Measurements from ENCODE around the gene EFNA2.

DNA sequence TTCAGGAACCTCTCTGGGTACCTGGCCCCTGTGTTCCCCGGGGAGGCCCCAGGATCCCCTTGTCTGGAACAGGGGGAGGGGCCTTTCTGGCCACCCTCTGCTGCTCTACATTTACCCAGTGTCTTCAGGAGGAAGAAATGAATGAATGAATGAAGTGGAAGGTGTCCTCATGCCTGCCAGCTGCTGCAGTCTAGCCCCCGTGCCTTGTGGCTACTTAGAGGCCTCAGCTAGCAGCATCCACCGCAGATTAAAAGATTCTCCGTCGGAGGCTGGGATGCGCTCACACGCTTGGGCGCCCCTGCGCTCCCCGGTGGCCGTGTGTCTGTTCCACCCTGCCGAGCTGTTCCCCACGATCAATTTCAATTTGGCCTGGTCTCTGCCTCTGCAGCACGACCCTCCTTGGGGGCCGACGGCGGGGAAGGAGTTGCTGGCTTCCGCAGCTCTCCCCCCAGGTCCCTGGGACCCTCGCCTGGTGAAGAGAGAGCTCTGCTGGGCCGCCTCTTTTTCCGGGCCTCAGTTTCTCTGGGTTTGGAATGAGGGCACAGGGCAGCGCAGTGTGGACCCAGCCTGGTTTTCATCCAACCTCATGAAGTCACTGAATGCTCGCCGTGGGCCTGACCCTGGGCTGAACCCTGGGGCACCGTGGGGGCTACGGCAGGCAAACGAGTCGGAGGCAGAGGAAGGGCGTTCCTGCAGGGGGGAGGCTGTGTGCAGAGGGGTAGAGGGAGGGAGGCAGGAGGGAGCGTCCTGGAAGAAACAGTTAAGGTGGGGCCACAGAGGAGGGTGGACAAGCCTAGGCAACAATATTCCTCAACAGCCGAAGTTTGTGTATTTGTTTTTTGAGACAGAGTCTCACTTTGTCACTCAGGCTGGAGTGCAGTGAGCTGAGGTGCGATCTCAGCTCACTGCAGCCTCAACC is 28.3 kb downstream of the EFNA2 start:
- TF ChIP-seq, protein P1, sequence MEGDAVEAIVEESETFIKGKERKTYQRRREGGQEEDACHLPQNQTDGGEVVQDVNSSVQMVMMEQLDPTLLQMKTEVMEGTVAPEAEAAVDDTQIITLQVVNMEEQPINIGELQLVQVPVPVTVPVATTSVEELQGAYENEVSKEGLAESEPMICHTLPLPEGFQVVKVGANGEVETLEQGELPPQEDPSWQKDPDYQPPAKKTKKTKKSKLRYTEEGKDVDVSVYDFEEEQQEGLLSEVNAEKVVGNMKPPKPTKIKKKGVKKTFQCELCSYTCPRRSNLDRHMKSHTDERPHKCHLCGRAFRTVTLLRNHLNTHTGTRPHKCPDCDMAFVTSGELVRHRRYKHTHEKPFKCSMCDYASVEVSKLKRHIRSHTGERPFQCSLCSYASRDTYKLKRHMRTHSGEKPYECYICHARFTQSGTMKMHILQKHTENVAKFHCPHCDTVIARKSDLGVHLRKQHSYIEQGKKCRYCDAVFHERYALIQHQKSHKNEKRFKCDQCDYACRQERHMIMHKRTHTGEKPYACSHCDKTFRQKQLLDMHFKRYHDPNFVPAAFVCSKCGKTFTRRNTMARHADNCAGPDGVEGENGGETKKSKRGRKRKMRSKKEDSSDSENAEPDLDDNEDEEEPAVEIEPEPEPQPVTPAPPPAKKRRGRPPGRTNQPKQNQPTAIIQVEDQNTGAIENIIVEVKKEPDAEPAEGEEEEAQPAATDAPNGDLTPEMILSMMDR (optimal IDR thresholded peaks at IDR 0.05 in 1 of 3, IDR thresholded peaks at IDR 0.05 in 1 of 3, conservative IDR thresholded peaks at IDR 0.05 in 1 of 3; ENCODE audit: extremely low read depth in 1 of 3, insufficient read depth in 2 of 3, low read length in 3 of 3) = no peak
- no peak for TF ChIP-seq EZH2 (IDR thresholded peaks at IDR 0.05; ENCODE audit: low read length)
